Measurements from ENCODE around the gene TBATA. TPM values are rescaled to one million over a fixed set of nuclear protein-coding genes. Genes with fewer than 3 reads are reported as not detected.
A peak's percentile ranks its signal among the peaks of the same experiment; 100 is the strongest.

TBATA gene
- total RNA-seq, 1 donor = not detected

GRCh38 chr10:70722820-70723424, 62.3 kb downstream of the TBATA start:
- DNase-seq (ENCODE audit: low read depth in 2 of 3, low spot score in 2 of 3) = peak in 2 of 3 donors; percentile 56 to 61

Small RNA genes within 50 kb of the gene (small RNA-seq; reads per million reads assigned to genes)
- not detected for gene RPS26P40

Other genes starting within 250 kb of the TBATA start
- 0.81 TPM for gene PRF1, start 182.6 kb downstream of the TBATA start, total RNA-seq
- 3.0 TPM for gene ADAMTS14, start 112.9 kb downstream of the TBATA start, total RNA-seq
- 15.6 TPM for gene SGPL1, start 30.6 kb upstream of the TBATA start, total RNA-seq
- 40.4 TPM for gene PCBD1, start 103.2 kb upstream of the TBATA start, total RNA-seq